Fibroblast of lung (primary cell): ENCODE data around the gene PNPLA3. TPM values are rescaled to one million over a fixed set of nuclear protein-coding genes. Genes with fewer than 3 reads are reported as not detected.

Experiments used
- DNase-seq, 2 donors: peaks; one replicate each; pipeline versions ENCODE4 v3.0.0 to v3.0.0-alpha.2; 2010; ENCODE audit warnings: low read depth in 2 of 2
- H2AFZ ChIP-seq: 2 replicates; pipeline ENCODE4 v1.5.1; 2012; ENCODE audit warnings: low read length, control low read depth, inconsistent platforms
- H3K27ac ChIP-seq: 2 replicates; pipeline ENCODE4 v1.5.1; 2011; ENCODE audit warnings: low read length, control low read depth; ENCODE audit not compliant: insufficient read depth
- H3K27me3 ChIP-seq: 2 replicates; pipeline ENCODE4 v1.5.1; 2011; ENCODE audit warnings: mild to moderate bottlenecking, low read length; ENCODE audit not compliant: control insufficient read depth, insufficient read depth
- H3K36me3 ChIP-seq: 2 replicates; pipeline ENCODE4 v1.5.1; 2011; ENCODE audit warnings: low read length; ENCODE audit not compliant: control insufficient read depth, insufficient read depth
- H3K4me1 ChIP-seq: 2 replicates; pipeline ENCODE4 v1.5.1; 2011; ENCODE audit warnings: low read length; ENCODE audit not compliant: control insufficient read depth, insufficient read depth; ENCODE audit errors: extremely low read depth
- H3K4me2 ChIP-seq: 2 replicates; pipeline ENCODE4 v1.5.1; 2011; ENCODE audit warnings: low read length, control low read depth; ENCODE audit not compliant: insufficient read depth; ENCODE audit errors: extremely low read depth
- H3K4me3 ChIP-seq, 4 experiments: fragments of 200-600 bp in 1 of 4; sonication (generic) in 1 of 4; replicated peaks in 1 of 4; 2 replicates each; pipeline ENCODE4 v1.5.1; 2011 to 2016; ENCODE audit warnings: low read length in 4 of 4, low read depth in 3 of 4, mild to moderate bottlenecking in 3 of 4, control low read depth in 2 of 4, inconsistent platforms in 1 of 4, mixed read lengths in 1 of 4; ENCODE audit not compliant: insufficient read depth in 1 of 4; ENCODE audit errors: control extremely low read depth in 1 of 4
- H3K79me2 ChIP-seq: 2 replicates; pipeline ENCODE4 v1.5.1; 2012; ENCODE audit warnings: mild to moderate bottlenecking, low read length, inconsistent platforms; ENCODE audit not compliant: control insufficient read depth, insufficient read depth
- H3K9ac ChIP-seq: 2 replicates; pipeline ENCODE4 v1.5.1; 2011; ENCODE audit warnings: mild to moderate bottlenecking, low read length, control low read depth; ENCODE audit not compliant: insufficient read depth
- H3K9me3 ChIP-seq: 2 replicates; pipeline ENCODE4 v1.5.1; 2012; ENCODE audit warnings: low read depth, low read length; ENCODE audit not compliant: control insufficient read depth, insufficient read depth
- H4K20me1 ChIP-seq: 2 replicates; pipeline ENCODE4 v1.5.1; 2011; ENCODE audit warnings: low read length; ENCODE audit not compliant: control insufficient read depth, insufficient read depth; ENCODE audit errors: extremely low read depth
- CTCF ChIP-seq, 2 donors: IDR thresholded peaks in 1 of 2; conservative IDR thresholded peaks in 1 of 2; 1 replicate in 1 of 2; 2 replicates in 1 of 2; pipeline ENCODE4 v1.5.1; 2011 to 2012; ENCODE audit warnings: low read length in 2 of 2, control low read depth in 1 of 2, inconsistent platforms in 1 of 2, low read depth in 1 of 2, mild to moderate bottlenecking in 1 of 2
- EZH2 ChIP-seq: IDR thresholded peaks from 2 replicates; pipeline ENCODE4 v1.5.1; 2012; ENCODE audit warnings: low read length, control low read depth, mild to moderate bottlenecking; ENCODE audit errors: missing control alignments
- polyA plus RNA-seq, 2 donors: library from polyadenylated mRNA; depleted of rRNA in 1 of 2; stranded (reverse) in 1 of 2; unstranded in 1 of 2; fragments of >200 nt; gene quantifications; 2 replicates each; pipeline ENCODE4 v1.2.1, GENCODE V29; 2011 to 2012; ENCODE audit warnings: missing spikeins in 1 of 2
- total RNA-seq: library from RNA; depleted of rRNA; stranded (reverse); fragments of >200 nt; gene quantifications from 2 replicates; pipeline ENCODE4 v1.2.1, GENCODE V29; 2014

Gene PNPLA3
- total and polyA plus RNA-seq, 2 donors (not counting 1 experiment from before 2014, with no cell fraction given), result 6.8 to 12.6 TPM

GRCh38 chr22:43880541-43880991 lies 43.0 kb upstream of the PNPLA3 start:
- peaks cover 2% of the 10 kb centered on the region for H3K27me3 ChIP-seq
- no peaks in the 10 kb centered on the region for H3K4me1 ChIP-seq
- DNase-seq, result no peak
- H4K20me1 ChIP-seq, result no peaks in the 10 kb centered on the region
- H3K9ac ChIP-seq, result no peak overlapping the region
- TF ChIP-seq EZH2 (no peak), CTCF (conservative IDR thresholded peaks at IDR 0.05 in 1 of 2, IDR thresholded peaks at IDR 0.05 in 1 of 2; ENCODE audit: low read depth in 1 of 2, low read length in 2 of 2) (no peak)
- no peaks in the 10 kb centered on the region for H3K36me3 ChIP-seq
- no peak overlapping the region for H3K4me3 ChIP-seq
- no peak overlapping the region for H2AFZ ChIP-seq
- no peak overlapping the region for H3K4me2 ChIP-seq
- no peaks in the 10 kb centered on the region for H3K9me3 ChIP-seq
- H3K27ac ChIP-seq, result no peak overlapping the region
- H3K79me2 ChIP-seq, result no peaks in the 10 kb centered on the region

GRCh38 chr22:43881091-43882061 lies 42.2 kb upstream of the PNPLA3 start:
- Histone ChIP-seq H3K36me3 (no peaks in the 10 kb centered on the region), H3K9ac (no peak overlapping the region), H3K79me2 (no peaks in the 10 kb centered on the region), H4K20me1 (no peaks in the 10 kb centered on the region), H3K4me3 (no peak overlapping the region), H3K4me2 (no peak overlapping the region), H3K4me1 (no peaks in the 10 kb centered on the region), H3K27ac (no peak overlapping the region), H2AFZ (no peak overlapping the region), H3K9me3 (no peaks in the 10 kb centered on the region), H3K27me3 (peaks cover 2% of the 10 kb centered on the region)
- no peak for DNase-seq
- TF ChIP-seq CTCF (conservative IDR thresholded peaks at IDR 0.05 in 1 of 2, IDR thresholded peaks at IDR 0.05 in 1 of 2; ENCODE audit: low read depth in 1 of 2, low read length in 2 of 2) (no peak), EZH2 (no peak)

- no peak for DNase-seq
- TF ChIP-seq EZH2 (no peak), CTCF (conservative IDR thresholded peaks at IDR 0.05 in 1 of 2, IDR thresholded peaks at IDR 0.05 in 1 of 2; ENCODE audit: low read depth in 1 of 2, low read length in 2 of 2) (no peak)
Measured at GRCh38 chr22:43882122-43882767, 41.4 kb upstream of the PNPLA3 start.

More at GRCh38 chr22:43882122-43882767, 41.4 kb upstream of the PNPLA3 start:
- no peak overlapping the region for H2AFZ ChIP-seq
- H3K4me3 ChIP-seq, result no peak overlapping the region
- H3K27ac ChIP-seq, result no peak overlapping the region
- H3K27me3 ChIP-seq, result peaks cover 2% of the 10 kb centered on the region
- no peak overlapping the region for H3K9ac ChIP-seq
- H3K9me3 ChIP-seq, result no peaks in the 10 kb centered on the region
- no peak overlapping the region for H3K4me2 ChIP-seq
- H4K20me1 ChIP-seq, result no peaks in the 10 kb centered on the region
- H3K36me3 ChIP-seq, result no peaks in the 10 kb centered on the region
- no peaks in the 10 kb centered on the region for H3K4me1 ChIP-seq
- no peaks in the 10 kb centered on the region for H3K79me2 ChIP-seq
